Nucleus accumbens (tissue), 56 donors: Measurements from ENCODE around the gene FAM174C.
"Not testable (repeated sequence)": the region's sequence is repeated elsewhere in the genome, so short reads cannot be mapped to it uniquely, and the experiment has no call there.

Source experiments
- DNase-seq, 56 donors: peaks; one replicate each; lab custom pipeline; 2025; lab: John Stamatoyannopoulos, UW

Gene FAM174C

DNA sequence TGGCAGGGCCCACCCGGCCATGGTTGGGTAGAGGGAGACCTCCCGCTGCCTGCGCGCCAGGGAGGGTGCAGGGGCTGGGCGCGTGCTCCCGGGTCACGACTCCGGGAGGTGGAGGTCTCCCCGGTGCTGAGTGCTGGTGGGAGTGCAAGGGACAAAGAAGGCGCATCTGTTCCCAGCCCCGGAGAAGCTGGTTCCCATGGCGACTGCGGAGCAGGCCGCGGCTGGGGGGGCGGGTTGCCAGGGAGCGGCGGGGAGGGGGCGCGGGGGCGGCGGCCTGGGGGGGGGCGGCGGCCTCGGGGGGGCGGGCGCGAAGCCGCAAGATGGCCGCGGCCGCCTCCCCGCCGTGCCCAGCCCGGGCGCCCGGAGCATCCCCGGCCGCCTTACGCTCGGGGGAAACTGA lies 38.8 kb upstream of the FAM174C start:
- peak in 31 of 56 donors; percentile 16 to 80 (median 46) for DNase-seq

DNA sequence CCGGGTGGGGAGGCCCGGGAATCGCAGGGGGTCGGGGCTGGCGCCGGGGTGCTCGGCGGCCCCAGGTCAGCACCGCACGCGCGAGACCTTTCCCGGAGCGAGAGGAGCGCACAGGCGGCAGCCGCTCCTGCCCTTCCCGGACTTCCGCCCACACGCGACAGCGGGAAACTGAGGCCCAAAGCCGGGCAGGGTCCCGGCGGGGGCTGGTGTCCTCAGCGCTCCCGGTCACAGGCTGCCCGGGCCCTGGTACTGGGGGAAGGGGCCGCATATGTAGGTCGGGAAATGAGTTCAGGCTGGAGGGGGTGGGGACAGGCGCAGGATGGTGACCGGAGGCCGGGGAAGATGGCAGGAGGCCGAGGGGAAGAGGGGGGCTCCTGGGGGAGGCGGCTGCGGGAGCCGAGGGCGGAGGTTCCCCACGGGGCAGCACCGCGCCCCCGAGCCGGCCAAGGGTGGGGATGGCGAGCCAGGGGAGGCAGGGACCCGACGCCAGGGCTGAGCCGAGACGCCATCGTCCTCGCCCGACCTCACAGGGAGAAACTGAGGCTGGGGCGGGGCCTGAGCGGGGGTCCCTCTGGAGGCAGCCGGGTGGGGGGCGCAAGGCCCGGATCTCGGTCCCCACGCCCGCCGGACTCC lies 38.2 kb upstream of the FAM174C start:
- peak in 27 of 56 donors; percentile 7 to 51 (median 33) for DNase-seq

DNA sequence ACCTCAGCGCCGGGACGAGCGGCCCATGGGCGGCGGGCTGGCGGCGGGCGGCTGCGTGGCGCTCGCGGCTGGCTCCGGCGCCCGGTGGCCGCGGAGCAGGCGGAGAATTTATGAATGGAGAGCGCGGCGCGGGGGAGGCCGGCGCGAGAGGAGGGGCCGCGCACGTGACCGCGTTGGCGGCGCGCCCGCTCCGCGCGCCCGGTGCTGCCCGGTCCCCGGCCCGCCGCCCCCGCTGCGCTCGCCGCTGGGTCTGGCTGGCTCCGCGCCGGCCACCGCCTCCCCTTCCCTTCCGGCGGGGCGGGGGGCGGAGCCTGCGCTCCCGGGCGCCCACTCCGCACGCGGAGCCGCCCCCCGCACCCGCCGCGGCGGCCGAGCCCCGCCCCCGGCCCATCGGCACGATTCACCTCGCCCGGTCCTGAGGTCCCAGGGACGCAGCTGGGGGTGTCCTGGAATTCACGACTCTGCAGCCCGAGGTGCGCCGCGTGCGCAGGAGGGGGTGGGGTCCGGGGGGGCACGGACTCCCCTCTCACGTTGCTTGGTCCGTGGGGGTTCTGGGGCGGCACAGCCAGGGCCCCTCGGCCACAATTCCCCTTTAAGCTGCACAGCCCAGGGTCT lies 37.5 kb upstream of the FAM174C start, which contains the start of gene CBARP:
CBARP (minus strand) TSS at position 252 of the 615 bp plus-strand sequence. CDS start 1,905 bp downstream, outside the sequence.
- peak in 36 of 56 donors; percentile 15 to 77 (median 44) for DNase-seq

GRCh38 chr19:1238369-1239303 lies 36.7 kb upstream of the FAM174C start:
- DNase-seq = peak in 7 of 56 donors; percentile 22 to 53 (median 42)

DNA sequence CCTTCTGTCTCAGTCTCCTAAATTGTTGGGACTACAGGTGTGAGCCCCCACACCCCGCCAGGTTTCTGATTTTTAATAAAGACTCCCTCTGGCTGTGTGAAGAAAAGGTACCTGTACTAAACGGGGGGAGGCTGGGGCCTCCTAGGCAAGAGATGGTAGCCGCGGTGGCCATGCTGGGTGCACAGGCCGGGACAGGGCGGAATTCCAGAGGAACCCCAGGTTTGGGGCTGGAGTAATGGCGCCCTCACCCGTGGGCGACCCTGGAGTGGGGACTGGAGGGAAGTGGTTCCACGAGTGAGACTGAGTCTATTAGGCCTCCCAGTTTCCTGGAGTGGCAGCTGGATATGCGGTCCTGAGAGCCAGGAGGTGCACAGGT lies 35.9 kb upstream of the FAM174C start:
- DNase-seq = peak in 1 of 56 donors; percentile 59

- peak in 54 of 56 donors; percentile 46 to 95 (median 81) for DNase-seq
Observed at GRCh38 chr19:1239796-1240737, 35.3 kb upstream of the FAM174C start.

- peak in 2 of 56 donors; percentile 24 to 26 for DNase-seq
Observed at GRCh38 chr19:1240925-1241324, 34.4 kb upstream of the FAM174C start.

DNA sequence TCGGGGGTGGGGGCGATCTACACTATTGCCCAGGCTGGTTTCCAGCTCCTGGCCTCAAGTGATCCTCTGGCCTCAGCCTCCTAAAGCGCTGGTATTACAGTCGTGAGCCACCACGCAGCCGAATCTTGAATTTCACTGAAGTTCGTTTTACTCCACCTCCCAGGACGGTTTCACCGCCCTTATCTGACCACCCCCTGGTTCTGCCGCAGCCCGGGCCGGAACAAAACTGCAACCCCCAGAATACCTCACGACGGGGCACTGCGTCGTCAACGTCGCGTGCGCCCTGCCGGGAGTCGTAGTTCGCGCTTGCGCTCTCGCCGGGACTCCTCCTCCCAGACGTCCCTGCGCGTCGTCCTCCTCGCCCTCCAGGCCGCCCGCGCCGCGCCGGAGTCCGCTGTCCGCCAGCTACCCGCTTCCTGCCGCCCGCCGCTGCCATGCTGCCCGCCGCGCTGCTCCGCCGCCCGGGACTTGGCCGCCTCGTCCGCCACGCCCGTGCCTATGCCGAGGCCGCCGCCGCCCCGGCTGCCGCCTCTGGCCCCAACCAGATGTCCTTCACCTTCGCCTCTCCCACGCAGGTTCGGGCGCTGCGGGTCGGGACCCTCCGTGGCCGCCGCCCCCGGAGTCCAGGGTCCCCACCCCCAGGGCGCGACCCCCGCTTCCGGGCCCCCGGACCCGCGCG lies 33.8 kb upstream of the FAM174C start, which contains the start of gene ATP5F1D:
ATP5F1D (plus strand) TSS at position 335 of the 679 bp plus-strand sequence; CDS start at position 435, 100 bp downstream.
- peak in 55 of 56 donors; percentile 44 to 95 (median 88) for DNase-seq

GRCh38 chr19:1243768-1244692 lies 31.3 kb upstream of the FAM174C start:
- peak in 55 of 56 donors; percentile 24 to 93 (median 73) for DNase-seq

GRCh38 chr19:1244693-1245451 lies 30.5 kb upstream of the FAM174C start:
- DNase-seq = peak in 13 of 56 donors; percentile 4 to 66 (median 29)

DNA sequence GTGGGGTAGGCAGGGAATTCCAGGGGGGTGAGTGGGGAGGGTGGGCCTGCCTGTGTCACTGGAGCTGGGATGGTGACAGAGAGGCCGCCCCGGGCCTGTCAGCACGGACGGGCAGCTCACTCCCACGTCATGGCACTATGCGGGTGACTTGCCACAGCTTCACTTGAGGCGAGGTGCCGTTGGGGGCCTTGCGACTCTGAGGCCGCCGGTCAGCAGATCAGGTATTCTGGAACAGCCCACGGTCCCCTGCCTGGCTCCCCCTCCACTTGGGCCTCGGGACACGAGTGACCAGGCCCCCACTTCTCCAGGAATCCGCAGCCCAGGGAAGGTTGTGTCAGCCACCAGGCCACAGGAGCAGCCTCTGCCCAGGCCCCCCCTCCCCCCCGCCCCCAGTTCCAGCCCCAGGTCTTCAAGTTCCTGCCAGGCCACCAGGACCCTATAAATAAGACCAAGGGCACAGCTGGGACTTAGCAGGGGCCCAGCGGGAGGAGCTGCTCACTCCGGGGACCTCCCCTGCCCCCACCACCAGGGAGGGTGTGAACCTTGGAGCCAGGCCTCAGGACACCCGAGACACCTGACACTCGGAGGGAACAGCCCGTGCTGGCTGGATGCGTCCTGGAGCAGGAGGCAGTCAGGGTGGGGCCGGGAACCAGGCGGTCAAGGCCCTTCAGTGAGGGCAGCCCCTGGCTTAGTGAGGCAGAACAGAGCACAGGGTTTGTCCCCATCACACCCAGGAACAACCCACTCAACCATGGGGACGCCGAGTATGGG lies 29.7 kb upstream of the FAM174C start:
- peak in 2 of 56 donors; percentile 2 to 38 for DNase-seq

GRCh38 chr19:1246265-1247087 lies 28.9 kb upstream of the FAM174C start:
- not testable (repeated sequence) for DNase-seq

DNA sequence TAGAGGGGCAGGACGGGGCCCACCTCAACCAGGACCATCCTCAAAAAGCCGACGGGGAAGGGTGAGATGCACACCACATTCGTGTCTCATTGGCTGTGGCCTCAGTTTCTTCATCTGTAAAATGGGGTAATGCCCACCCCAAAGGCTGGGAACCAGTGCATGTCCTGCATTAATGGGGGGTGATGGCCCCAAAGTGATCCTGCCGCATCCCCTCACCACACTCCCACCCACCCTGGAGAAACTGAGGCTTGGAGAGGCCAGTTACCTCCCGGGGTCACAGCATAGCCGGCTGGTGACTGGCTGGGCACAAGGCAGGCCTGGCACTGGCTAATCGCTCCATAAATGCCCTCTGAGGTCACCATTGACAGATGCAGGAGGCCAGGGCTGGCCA lies 27.6 kb upstream of the FAM174C start:
- no peak for DNase-seq

GRCh38 chr19:1248139-1248785 lies 27.1 kb upstream of the FAM174C start, which contains the start of gene MIDN:
Gene MIDN, plus strand, starts transcription at chr19:1248583. Its CDS starts 1,714 bp downstream, at chr19:1250297.
- peak in 46 of 56 donors; percentile 32 to 89 (median 71) for DNase-seq
